Measurements from ENCODE around the gene CASP2.

Gene CASP2

DNA sequence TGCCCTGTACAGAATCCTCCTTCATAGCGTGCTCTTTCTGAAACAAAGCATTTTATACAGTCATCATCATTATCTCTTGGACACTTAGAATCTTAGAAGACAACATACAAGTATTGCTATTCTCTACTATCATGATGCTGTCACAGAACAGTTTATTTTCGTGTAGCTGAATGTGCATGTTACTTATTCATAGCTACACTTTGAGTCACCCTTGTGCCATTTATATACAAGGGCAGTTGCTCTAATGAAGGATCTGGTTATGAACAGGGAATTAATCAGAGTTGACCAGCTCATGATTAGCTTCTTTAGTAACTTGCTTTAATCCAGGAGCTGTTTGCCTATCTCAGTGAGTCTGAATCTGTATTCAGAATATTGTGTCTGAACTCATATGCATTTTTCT lies 11.2 kb downstream of the CASP2 start:
- TF ChIP-seq, protein P1, sequence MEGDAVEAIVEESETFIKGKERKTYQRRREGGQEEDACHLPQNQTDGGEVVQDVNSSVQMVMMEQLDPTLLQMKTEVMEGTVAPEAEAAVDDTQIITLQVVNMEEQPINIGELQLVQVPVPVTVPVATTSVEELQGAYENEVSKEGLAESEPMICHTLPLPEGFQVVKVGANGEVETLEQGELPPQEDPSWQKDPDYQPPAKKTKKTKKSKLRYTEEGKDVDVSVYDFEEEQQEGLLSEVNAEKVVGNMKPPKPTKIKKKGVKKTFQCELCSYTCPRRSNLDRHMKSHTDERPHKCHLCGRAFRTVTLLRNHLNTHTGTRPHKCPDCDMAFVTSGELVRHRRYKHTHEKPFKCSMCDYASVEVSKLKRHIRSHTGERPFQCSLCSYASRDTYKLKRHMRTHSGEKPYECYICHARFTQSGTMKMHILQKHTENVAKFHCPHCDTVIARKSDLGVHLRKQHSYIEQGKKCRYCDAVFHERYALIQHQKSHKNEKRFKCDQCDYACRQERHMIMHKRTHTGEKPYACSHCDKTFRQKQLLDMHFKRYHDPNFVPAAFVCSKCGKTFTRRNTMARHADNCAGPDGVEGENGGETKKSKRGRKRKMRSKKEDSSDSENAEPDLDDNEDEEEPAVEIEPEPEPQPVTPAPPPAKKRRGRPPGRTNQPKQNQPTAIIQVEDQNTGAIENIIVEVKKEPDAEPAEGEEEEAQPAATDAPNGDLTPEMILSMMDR (conservative IDR thresholded peaks at IDR 0.05), result no peak

DNA sequence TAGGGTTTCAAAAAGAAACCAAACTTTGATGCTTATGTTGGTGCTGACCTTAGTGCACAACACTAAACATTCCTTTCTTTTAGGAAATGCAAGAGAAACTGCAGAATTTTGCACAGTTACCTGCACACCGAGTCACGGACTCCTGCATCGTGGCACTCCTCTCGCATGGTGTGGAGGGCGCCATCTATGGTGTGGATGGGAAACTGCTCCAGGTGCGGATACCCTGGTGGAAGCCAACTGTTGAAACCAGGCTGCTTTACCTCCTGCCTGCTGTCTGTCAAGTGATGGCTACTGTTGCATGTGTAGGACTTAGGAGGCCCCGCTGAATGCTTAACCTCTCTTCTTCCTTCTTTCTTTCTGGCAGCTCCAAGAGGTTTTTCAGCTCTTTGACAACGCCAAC lies 11.7 kb downstream of the CASP2 start:
- TF ChIP-seq, protein P1 (conservative IDR thresholded peaks at IDR 0.05), result peak; percentile 75

More for the DNA sequence above, 11.2 kb downstream of the CASP2 start:
- H3K27ac ChIP-seq, result peak overlapping the region; percentile 70

DNA sequence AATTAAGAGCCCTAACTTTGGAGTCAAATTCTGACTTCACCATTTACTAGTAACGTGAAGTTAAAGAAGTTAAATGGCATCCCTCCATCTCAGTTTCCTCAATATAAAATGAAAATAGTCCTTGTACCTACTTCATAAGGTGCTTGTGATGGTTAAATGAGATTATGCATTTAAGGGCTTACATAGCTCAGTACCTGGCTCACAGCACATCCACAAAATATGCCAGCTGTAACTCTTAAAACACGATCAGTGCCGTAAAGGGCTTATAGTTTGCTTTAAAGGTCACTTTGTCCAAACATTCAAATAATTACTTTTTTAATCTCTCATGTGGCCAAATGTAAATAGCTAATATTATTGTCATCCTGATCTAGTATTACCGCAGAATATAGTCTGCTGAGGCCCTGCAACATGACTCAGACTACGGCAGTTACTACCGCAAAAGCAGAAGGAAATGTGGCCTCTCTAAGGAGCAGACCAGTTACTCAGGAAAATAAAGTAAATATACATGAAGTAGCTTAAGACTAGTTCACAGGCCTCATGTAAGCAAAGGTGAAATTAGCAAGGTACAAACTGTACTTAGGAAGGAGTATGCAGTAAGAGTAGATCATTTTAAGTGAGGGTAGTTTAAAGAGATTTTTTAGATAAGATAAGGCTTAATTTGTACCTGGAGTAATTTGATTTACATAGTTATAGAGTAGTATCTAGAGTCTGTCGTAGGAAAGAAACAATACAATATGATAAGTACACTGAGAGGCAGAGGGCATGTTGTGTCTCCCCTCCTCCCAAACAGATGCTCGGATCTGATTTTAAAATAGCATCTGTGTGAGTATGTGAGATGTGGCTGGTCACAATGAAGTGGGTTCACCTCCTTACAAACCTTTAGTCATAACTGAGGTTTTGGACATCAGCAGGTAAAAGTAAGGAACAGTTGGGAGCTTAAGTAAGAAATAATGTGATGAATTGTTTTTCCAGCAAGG lies 13.1 kb downstream of the CASP2 start:
- TF ChIP-seq, protein P1 (conservative IDR thresholded peaks at IDR 0.05), result no peak
- H3K27ac ChIP-seq, result peak overlapping the region; percentile 70

More for the DNA sequence above, 11.7 kb downstream of the CASP2 start:
- peak overlapping the region; percentile 70 for H3K27ac ChIP-seq

DNA sequence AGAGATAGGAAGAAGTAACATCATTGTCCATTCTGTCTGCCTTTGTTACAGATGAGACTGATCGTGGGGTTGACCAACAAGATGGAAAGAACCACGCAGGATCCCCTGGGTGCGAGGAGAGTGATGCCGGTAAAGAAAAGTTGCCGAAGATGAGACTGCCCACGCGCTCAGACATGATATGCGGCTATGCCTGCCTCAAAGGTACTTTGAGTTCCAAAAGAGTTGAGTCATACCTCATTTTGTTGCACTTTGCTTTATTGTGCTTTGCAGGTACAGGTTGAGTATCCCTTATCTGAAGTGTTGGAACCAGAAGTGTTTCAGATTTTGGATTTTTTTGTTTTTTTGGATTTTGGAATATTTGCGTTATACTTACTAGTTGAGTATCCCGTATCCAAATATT lies 15.6 kb downstream of the CASP2 start:
- TF ChIP-seq, protein P1 (conservative IDR thresholded peaks at IDR 0.05), result no peak
- H3K27ac ChIP-seq, result no peak overlapping the region

DNA sequence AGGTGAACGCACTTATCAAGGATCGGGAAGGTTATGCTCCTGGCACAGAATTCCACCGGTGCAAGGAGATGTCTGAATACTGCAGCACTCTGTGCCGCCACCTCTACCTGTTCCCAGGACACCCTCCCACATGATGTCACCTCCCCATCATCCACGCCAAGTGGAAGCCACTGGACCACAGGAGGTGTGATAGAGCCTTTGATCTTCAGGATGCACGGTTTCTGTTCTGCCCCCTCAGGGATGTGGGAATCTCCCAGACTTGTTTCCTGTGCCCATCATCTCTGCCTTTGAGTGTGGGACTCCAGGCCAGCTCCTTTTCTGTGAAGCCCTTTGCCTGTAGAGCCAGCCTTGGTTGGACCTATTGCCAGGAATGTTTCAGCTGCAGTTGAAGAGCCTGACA lies 16.8 kb downstream of the CASP2 start:
- TF ChIP-seq, protein P1 (conservative IDR thresholded peaks at IDR 0.05), result no peak
- H3K27ac ChIP-seq, result peak overlapping the region; percentile 48

DNA sequence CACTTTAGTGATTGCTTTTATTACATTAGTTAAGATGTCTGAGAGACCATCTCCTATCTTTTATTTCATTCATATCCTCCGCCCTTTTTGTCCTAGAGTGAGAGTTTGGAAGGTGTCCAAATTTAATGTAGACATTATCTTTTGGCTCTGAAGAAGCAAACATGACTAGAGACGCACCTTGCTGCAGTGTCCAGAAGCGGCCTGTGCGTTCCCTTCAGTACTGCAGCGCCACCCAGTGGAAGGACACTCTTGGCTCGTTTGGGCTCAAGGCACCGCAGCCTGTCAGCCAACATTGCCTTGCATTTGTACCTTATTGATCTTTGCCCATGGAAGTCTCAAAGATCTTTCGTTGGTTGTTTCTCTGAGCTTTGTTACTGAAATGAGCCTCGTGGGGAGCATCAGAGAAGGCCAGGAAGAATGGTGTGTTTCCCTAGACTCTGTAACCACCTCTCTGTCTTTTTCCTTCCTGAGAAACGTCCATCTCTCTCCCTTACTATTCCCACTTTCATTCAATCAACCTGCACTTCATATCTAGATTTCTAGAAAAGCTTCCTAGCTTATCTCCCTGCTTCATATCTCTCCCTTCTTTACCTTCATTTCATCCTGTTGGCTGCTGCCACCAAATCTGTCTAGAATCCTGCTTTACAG lies 17.4 kb downstream of the CASP2 start:
- TF ChIP-seq, protein P1 (conservative IDR thresholded peaks at IDR 0.05), result peak; percentile 99
- H3K27ac ChIP-seq, result peak overlapping the region; percentile 48

DNA sequence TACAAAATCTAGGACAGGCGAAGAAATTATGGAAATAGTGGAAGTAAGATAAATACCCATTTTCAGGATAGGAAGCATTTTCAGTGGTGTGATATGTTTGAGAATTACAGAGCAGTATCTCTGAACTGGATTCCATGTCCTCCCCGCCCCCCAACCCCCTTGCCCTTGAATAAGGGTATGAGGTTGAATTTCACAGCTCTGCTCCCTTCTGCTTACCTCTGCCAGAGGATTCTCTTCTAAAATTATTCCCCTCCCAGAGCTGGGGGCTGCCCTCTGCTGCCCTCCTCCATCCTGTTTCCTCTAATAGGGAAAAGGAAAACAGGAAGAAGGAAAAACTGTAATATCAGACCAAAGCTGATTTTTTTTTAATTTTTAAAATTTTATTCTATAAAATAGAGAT lies 20.5 kb downstream of the CASP2 start:
- TF ChIP-seq, protein P1 (conservative IDR thresholded peaks at IDR 0.05), result no peak

More for the DNA sequence above, 20.5 kb downstream of the CASP2 start:
- no peak overlapping the region for H3K27ac ChIP-seq
